Sigmoid colon (tissue), 4 donors: ENCODE data around the gene TIMP3.

ENCODE experiments used
- EP300 ChIP-seq, 4 donors: sonication (generic); formaldehyde crosslinking; IDR thresholded peaks; one replicate each; pipeline ENCODE4 v1.6.1; 2017; ENCODE audit warnings: antibody characterized with exemption in 4 of 4
- POLR2A ChIP-seq, 2 donors: fragments of 450-650 bp; IDR thresholded peaks; one replicate each; pipeline ENCODE4 v1.6.1; 2016; ENCODE audit warnings: antibody characterized with exemption in 2 of 2, mild to moderate bottlenecking in 2 of 2, moderate library complexity in 2 of 2
- POLR2AphosphoS5 ChIP-seq, 4 donors: sonication (generic); formaldehyde crosslinking; IDR thresholded peaks; one replicate each; pipeline ENCODE4 v1.6.1; 2017; ENCODE audit warnings: antibody characterized with exemption in 4 of 4
- TF ChIP-seq, protein P1 (sequence below), 4 experiments: fragments of 450-650 bp in 3 of 4; fragments of 200-600 bp in 1 of 4; IDR thresholded peaks; one replicate each; pipeline ENCODE4 v1.5.1; 2016 to 2019; ENCODE audit warnings: antibody characterized with exemption in 4 of 4, mild to moderate bottlenecking in 3 of 4, moderate library complexity in 2 of 4

DNA sequence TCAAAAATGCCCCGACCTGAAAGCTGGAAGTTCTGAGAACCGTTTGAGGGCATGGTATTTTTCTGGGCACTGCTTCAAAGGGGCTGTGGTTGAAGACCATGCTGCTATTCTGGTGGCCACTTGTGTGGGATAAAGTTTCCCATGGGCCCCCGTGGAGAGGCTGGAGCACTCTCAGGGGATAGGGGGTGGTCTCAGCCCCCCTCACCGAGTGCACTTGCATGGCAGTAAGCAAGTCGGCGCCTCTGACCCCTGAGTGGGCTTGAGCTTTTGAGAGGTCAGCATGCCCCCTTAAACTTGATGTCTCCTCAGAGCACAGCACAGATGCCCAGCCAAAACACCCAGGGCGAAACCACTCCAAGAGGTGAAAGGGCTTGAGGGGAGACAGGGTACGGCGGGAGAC lies 35.6 kb downstream of the TIMP3 start:
- no peak for TF ChIP-seq POLR2A (IDR thresholded peaks at IDR 0.05)
- TF ChIP-seq EP300 (IDR thresholded peaks at IDR 0.05), result no peak
- TF ChIP-seq, protein P1, sequence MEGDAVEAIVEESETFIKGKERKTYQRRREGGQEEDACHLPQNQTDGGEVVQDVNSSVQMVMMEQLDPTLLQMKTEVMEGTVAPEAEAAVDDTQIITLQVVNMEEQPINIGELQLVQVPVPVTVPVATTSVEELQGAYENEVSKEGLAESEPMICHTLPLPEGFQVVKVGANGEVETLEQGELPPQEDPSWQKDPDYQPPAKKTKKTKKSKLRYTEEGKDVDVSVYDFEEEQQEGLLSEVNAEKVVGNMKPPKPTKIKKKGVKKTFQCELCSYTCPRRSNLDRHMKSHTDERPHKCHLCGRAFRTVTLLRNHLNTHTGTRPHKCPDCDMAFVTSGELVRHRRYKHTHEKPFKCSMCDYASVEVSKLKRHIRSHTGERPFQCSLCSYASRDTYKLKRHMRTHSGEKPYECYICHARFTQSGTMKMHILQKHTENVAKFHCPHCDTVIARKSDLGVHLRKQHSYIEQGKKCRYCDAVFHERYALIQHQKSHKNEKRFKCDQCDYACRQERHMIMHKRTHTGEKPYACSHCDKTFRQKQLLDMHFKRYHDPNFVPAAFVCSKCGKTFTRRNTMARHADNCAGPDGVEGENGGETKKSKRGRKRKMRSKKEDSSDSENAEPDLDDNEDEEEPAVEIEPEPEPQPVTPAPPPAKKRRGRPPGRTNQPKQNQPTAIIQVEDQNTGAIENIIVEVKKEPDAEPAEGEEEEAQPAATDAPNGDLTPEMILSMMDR (IDR thresholded peaks at IDR 0.05), result no peak
- TF ChIP-seq POLR2AphosphoS5 (IDR thresholded peaks at IDR 0.05), result no peak
